Stimulated activated CD8-positive, alpha-beta memory T cell treated with anti-CD3 and anti-CD28 coated beads, Interleukin-2, amount 100 ng/mL, for 1 hour (primary cell): ENCODE data around the gene PTPRN2.

Source experiments
- DNase-seq, 2 donors: peaks; one replicate each; pipeline ENCODE4 v3.0.0-alpha.2; 2020; ENCODE audit warnings: low read depth in 2 of 2

PTPRN2 gene

GRCh38 chr7:157766098-157766497 is 821.5 kb downstream of the PTPRN2 start:
- no peak for DNase-seq

GRCh38 chr7:157764946-157765537 is 822.6 kb downstream of the PTPRN2 start:
- DNase-seq = no peak

DNA sequence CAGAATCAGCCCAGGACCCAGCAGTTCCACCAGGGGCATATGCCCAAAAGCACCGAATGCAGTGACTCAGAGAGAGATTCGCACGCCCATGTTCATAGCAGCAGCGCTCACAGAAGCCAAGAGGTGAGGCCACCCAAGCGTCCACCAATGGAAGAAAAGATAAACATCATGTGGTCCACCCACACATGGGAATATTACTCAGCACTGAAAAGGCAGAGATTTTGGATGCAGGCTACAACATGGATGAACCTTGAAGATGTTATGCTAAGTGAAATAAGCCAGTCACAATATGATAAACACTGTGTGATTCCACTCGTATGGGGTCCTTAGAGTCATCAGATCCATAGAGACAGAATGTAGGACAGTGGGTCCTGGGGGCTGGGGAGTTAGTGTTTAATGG is 823.4 kb downstream of the PTPRN2 start:
- no peak for DNase-seq

GRCh38 chr7:157763279-157764000 is 824.2 kb downstream of the PTPRN2 start:
- no peak for DNase-seq

- DNase-seq = no peak
Measured at GRCh38 chr7:157762824-157763223, 824.8 kb downstream of the PTPRN2 start.

GRCh38 chr7:157760004-157760730 is 827.5 kb downstream of the PTPRN2 start:
- DNase-seq = no peak

- no peak for DNase-seq
Measured at GRCh38 chr7:157759246-157759805, 828.3 kb downstream of the PTPRN2 start.

DNA sequence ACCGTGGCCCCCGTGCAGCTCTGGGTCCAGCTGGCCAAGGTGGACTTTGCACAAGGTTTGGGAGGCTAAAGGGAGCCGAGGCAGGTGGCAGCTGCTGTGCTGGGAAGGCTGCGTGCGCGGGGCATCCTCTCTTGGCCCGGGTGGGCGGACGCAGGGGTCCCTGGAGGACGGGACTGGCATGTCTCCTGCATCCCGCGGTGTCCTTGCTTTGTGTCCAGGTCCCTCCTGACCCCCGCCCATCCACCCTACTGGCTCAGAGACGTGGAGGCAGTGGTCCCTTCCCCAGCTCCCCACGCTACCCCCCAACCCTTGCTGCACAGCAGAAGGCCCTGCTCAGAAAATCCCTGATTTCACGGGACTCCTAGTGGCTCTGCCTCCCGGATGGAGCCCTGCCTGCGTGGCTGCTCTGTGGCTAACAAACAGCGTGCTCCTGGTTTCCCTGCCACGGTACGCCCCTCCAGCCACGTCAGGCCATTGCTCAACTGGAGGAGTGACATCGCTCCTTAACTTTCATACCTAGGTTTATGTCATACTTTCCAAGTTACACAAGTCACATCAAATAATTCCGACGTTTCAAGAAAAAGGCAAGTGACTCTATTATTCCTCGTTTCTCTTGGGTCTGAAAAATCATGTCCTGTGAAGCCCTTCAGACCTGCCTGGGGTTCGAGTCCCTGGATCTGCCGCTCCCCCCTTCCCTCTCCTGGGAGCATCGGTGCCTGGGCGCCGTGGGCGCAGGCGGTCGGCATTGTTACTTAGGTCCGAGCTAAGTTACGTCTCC is 829.0 kb downstream of the PTPRN2 start:
- no peak for DNase-seq

DNA sequence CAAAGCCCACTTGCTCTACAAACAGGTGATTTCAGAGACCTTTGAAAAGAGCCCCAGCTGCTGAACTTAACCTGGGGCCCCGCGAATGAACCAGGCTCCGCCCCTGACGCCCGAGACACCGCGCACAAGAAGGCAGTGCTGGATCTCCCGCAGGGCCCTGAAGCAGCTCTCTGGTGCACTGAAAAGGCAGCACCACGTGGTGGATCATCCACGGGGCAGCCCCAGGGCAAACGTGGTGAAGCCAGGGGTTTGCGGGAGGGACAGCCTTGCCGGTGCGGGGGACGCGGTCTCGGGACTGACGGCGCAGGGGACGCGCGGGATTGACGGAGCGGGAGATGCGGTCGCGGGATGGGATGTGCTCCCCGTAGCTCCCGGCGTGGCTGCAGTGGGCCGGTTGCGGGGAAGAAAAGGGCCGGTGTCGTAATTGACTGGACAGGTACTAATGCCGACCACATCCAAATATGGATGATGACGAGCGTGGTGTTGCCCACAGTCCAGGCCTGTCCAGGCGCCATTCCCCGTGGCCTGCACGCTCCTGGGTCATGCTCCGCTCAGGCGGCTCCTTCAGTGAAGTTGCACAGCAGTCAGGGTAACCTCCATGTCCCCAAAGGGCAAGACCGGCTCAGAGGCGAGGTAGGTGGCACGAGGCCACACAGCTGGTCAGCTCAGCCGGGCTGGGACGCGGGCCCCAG is 829.7 kb downstream of the PTPRN2 start:
- DNase-seq = no peak

DNA sequence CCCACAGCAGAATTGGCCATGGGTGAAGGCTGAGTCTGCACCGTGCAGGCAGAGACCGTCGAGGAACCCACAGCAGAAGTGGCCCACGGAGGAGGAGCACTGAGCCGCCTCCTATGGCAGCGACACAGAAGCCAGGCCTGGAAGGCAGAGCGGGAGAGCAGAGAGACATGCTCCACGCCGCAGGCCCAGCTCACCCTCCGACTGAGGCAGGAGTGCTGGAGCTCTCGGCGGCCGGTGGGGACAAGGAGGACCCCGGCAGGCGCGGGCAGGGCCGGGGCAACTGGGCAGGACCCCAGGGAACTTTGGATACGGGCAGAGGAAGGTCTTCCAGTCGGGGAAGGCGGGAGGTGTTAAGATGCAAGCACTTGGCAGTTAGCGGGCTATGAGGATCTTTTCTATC is 830.4 kb downstream of the PTPRN2 start:
- DNase-seq = no peak

GRCh38 chr7:157755741-157756140 is 831.9 kb downstream of the PTPRN2 start:
- DNase-seq = no peak

DNA sequence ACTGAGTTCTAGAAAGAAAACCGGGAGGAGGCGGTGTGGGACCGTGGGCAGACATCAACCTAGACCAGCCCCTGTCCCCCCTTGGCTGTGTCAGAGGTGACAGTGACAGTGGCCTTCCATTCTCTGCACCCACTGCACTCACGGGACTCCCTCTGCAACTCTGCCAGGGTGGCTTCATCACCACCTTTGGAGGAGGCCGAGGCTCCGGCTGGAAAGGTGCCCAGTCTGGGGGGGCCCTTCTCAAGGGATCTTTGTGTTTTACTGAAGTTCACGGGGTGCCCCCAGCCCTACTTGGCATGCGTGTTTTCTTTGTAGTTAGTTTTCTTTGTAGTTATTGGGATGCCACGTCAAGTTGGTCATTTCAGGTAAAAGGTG is 833.2 kb downstream of the PTPRN2 start:
- no peak for DNase-seq

DNA sequence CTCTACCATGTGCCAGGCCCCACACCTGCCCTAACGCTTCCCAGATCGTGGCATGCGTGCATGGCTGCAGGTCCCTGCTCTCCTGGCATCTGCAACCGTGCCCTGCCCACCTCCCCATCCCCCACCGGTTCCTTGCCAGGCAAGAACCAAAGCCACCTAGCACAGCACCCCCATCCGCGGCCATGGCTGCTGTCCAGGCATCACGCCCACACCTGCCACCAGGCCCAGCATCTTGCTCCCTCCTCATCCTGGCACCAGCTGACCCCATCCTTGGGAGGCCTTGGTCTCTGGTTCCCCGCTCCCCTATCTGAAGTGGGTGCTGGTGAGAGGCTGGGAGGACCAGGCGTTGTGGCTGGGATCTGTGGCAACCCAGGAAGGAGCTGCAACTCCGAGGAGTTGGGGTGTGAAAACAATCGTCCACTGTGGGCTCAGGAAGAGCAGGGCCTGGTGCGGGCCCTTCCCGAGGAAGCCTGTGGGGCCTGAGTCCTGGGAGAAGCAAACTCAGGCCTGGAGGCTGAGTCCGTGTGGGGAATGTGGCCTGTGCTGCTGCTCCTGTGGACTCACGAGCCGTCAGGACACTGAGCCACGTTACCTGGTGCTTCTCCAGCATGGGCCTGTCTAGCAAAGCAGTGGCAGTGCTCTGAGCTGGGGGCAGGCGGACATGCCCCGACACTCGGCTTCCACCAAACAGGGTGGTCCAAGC is 833.8 kb downstream of the PTPRN2 start:
- DNase-seq = no peak

DNA sequence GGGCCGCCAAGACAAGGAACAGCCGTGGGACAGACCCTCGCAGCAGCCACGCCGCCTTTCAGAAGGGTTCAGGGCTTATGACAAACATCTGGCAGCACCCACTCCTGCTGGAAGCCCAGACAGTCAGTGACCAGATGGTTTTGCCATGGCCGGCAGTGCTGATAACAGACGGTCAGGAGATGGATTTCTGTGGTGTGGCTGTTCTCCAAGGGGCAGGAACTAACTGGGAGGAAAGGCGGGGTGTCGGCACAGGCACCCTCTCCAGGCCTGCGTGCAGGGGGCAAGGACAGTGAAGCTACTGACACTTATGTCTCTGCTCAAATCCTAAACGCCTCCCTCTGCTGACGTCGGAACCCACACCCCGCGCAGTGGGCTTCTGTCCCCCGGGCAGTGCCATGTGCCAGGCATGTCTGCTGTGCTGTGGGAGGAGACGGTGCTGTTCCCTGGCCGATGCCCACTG is 834.8 kb downstream of the PTPRN2 start:
- no peak for DNase-seq

- no peak for DNase-seq
Measured at GRCh38 chr7:157751951-157752673, 835.5 kb downstream of the PTPRN2 start.

GRCh38 chr7:157751406-157751805 is 836.2 kb downstream of the PTPRN2 start:
- DNase-seq = no peak

DNA sequence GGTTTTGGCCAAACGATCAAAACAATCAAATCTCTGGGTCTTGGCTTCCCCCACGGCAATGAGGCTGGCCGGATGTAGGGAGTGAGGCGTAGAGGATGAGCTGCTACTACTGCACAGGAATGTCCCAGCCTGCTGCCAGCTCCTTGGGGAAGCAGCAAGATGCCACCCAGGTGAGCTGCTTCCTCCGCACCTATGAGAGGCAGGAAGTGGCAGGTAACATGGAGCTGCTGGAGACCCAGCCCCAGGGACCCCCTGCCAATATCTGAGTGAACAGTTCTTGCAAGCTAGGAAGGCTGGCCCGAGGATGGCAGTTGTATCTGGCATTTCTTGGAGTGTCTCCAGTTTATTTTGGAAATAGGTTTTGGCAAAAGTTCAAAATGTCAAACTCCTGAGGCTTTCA is 837.3 kb downstream of the PTPRN2 start:
- no peak for DNase-seq

DNA sequence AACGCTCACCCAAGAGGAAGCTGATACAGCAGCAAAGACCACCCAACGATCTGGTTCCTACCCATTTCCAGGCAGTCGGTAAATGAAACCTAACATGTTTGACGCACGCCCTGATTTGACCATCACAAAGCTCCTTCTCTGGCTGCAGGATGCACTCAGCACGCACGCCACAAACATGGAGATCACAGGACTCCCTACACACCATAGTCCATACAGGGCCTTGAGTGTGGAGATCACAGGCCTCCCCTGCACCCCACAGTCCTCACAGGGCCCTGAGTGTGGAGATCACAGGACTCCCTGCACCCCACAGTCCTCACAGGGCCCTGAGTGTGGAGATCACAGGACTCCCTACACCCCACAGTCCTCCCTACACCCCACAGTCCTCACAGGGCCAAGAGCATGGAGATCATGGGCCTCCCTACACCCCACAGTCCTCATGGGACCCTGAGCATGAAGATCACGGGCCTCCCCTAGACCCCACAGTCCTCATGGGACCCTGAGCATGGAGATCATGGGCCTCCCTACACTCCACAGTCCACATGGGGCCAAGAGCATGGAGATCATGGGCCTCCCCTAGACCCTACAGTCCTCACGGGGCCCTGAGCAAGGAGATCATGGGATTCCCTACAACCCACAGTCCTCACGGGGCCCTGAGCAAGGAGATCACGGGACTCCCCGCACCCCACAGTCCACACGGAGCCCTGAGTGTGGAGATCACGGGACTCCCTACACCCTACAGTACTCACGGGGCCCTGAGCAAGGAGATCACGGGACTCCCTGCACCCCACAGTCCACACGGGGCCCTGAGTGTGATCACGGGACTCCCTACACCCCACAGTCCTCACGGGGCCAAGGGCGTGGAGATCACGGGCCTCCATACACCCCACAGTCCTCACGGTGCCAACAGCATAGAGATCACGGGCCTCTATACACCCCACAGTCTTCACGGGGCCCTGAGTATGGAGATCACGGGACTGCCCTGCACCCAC is 841.6 kb downstream of the PTPRN2 start:
- no peak for DNase-seq
